Ovary (tissue), 3 donors: ENCODE data around the gene NCOA3.

Source experiments
- CTCF ChIP-seq, 3 donors: fragments of 450-650 bp in 2 of 3; fragments of 200-600 bp in 1 of 3; IDR thresholded peaks; one replicate each; pipeline versions ENCODE4 v1.5.1 to v1.8.0; 2016 to 2022; ENCODE audit warnings: antibody characterized with exemption in 3 of 3, mild to moderate bottlenecking in 1 of 3
- EP300 ChIP-seq: sonication (generic); formaldehyde crosslinking; IDR thresholded peaks from one replicate; pipeline ENCODE4 v1.6.1; 2017; ENCODE audit warnings: antibody characterized with exemption
- POLR2A ChIP-seq: fragments of 450-650 bp; IDR thresholded peaks from one replicate; pipeline ENCODE4 v1.6.1; 2017; ENCODE audit warnings: antibody characterized with exemption, mild to moderate bottlenecking, moderate library complexity
- donor health status: DM: no; HTN: no; CAD: no.

GRCh38 chr20:47544240-47544639 lies 42.6 kb downstream of the NCOA3 start:
- TF ChIP-seq CTCF (IDR thresholded peaks at IDR 0.05), result no peak
- no peak for TF ChIP-seq POLR2A
- TF ChIP-seq EP300, result no peak
